KOPT-K1 (cell line): ENCODE measurements around the gene ZNF880.

Source experiments
- H3K27ac ChIP-seq: fragments of 200-600 bp; sonication (generic); 2 replicates; pipeline ENCODE4 v1.5.1; 2016; ENCODE audit warnings: antibody characterized with exemption, mild to moderate bottlenecking, low read depth, low read length; ENCODE audit not compliant: poor library complexity, severe bottlenecking
- H3K36me3 ChIP-seq: fragments of 200-600 bp; sonication (generic); 2 replicates; pipeline ENCODE4 v1.5.1; 2017; ENCODE audit warnings: antibody characterized with exemption, mild to moderate bottlenecking, low read length, moderate library complexity; ENCODE audit not compliant: insufficient read depth
- H3K9me3 ChIP-seq: fragments of 200-600 bp; sonication (generic); 2 replicates; pipeline ENCODE4 v1.5.1; 2017; ENCODE audit warnings: antibody characterized with exemption, low read length, mild to moderate bottlenecking; ENCODE audit not compliant: insufficient read depth, poor library complexity, severe bottlenecking

The ZNF880 gene

GRCh38 chr19:52398081-52398441 lies 28.3 kb downstream of the ZNF880 start:
- Histone ChIP-seq H3K9me3 (peaks cover 44% of the 10 kb centered on the region), H3K27ac (no peak overlapping the region), H3K36me3 (peaks cover 38% of the 10 kb centered on the region)

- peaks cover 76% of the 10 kb centered on the region for H3K9me3 ChIP-seq
- H3K36me3 ChIP-seq = peaks cover 67% of the 10 kb centered on the region
- no peak overlapping the region for H3K27ac ChIP-seq
These were observed 40.6 kb downstream of the ZNF880 start for GRCh38 chr19:52410276-52410675.

GRCh38 chr19:52415711-52416110 lies 46.0 kb downstream of the ZNF880 start:
- H3K9me3 ChIP-seq = peaks cover 86% of the 10 kb centered on the region
- H3K36me3 ChIP-seq = peaks cover 13% of the 10 kb centered on the region; the same call in 1 of the 2 replicates

GRCh38 chr19:52428937-52429336 lies 59.2 kb downstream of the ZNF880 start, which contains the start of gene ZNF534:
Gene ZNF534 (plus strand): TSS chr19:52429148. CDS start chr19:52431475, 2,327 bp downstream.
- Histone ChIP-seq H3K9me3 (peaks cover 49% of the 10 kb centered on the region), H3K27ac (no peak within 1 kb of the TSS), H3K36me3 (no peaks in the 10 kb centered on the region)

More at GRCh38 chr19:52415711-52416110, 46.0 kb downstream of the ZNF880 start:
- no peak overlapping the region for H3K27ac ChIP-seq
